Measurements from ENCODE around the gene AGAP1.

Gene AGAP1

DNA sequence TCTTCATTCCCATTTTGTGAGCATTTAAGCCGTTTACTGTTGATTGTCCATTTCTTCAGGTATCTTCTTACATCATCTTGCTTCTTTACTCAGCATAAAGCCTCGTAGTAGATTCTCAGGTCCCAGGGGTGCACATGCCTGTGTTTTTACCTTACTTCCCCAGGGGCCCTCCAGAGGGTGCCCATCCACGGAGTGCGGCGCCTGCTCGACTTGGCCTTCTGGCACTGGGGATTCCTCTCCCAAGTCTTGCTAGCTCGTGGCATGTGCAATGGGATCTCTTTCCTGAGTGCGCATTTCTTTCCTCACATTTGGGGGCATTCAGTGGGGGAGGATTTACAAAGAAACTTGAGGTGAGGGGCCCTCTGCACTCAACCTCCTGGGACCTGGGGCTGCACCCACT, 148.1 kb downstream of the AGAP1 start:
- no peak for DNase-seq

- DNase-seq = no peak
These were observed 148.7 kb downstream of the AGAP1 start for GRCh38 chr2:235642446-235643098.

DNA sequence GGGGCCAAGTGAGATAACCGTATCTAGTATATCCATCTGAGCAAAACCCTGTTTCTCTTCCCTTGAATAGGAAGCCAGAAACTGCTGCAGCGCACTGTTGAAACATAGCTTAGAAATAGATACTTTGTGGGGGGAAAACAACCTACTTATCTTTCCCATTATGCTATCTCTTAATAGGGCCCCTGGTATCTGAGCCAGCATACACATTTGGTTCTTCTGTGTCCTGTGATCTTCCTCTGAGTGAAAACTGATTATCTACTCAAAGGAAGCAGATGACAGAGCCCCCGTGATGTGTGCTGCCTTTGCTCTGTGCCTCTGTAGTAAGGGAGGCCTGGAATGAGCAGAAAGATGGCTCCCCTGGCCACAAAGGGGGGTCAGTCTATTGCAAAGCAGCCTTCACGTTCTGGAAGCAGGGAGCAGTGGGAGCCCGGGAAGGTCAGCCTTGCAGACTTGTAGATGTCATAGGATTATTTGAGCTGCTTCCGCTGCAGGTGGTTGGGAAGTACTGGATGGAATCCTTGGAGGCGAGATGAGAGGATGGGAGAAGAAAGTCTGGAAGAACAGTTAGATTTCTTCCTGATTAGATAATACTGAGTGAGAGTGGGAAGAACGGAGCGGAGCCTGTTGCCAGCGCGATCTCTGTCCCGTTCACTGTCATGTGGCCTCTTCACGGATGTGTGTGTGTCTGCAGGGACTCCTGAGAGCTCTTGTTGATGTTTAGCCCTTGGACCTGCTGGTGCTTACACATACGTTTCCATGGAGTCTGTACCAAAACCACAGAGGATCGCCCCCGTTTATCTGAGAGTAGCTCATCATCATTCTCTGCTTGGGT, 150.1 kb downstream of the AGAP1 start:
- DNase-seq = no peak

- DNase-seq = no peak
These were observed 153.4 kb downstream of the AGAP1 start for GRCh38 chr2:235647264-235647663.

GRCh38 chr2:235647877-235648276, 154.0 kb downstream of the AGAP1 start:
- no peak for DNase-seq

GRCh38 chr2:235649418-235649817, 155.6 kb downstream of the AGAP1 start:
- DNase-seq = no peak

GRCh38 chr2:235651643-235652042, 157.8 kb downstream of the AGAP1 start:
- no peak for DNase-seq

DNA sequence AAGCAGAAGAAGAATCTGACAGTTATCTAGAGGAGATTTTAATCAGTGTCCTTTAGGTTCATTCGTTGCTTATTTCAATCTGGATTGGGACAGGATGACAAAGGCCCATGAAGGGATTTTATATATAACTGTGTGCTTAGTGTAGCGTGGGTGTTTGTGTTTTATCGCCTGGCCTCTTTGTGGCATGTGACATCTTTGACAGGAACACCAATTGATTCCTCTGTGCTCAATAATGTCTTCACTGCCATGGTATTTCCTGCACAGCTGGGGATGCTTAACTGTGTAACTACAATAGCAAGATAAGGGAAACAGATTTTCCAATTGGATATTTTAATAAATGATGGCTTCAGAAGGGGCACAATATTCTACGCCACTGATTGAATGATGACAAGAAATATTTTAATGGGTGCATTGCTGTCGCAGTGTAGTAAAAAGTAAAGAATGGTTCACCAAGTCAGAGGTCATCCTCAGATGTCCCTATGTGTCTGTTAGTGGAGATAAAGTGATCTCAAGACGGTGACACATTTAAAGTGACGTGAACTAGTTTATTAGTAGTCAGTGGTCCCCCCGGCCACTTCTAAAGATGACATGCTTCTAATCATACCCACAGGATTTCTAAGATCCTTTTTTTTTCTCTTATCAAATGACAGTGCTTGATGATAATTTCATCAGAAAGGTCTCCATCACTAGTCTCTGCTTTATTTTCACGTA, 160.4 kb downstream of the AGAP1 start:
- DNase-seq = no peak

DNA sequence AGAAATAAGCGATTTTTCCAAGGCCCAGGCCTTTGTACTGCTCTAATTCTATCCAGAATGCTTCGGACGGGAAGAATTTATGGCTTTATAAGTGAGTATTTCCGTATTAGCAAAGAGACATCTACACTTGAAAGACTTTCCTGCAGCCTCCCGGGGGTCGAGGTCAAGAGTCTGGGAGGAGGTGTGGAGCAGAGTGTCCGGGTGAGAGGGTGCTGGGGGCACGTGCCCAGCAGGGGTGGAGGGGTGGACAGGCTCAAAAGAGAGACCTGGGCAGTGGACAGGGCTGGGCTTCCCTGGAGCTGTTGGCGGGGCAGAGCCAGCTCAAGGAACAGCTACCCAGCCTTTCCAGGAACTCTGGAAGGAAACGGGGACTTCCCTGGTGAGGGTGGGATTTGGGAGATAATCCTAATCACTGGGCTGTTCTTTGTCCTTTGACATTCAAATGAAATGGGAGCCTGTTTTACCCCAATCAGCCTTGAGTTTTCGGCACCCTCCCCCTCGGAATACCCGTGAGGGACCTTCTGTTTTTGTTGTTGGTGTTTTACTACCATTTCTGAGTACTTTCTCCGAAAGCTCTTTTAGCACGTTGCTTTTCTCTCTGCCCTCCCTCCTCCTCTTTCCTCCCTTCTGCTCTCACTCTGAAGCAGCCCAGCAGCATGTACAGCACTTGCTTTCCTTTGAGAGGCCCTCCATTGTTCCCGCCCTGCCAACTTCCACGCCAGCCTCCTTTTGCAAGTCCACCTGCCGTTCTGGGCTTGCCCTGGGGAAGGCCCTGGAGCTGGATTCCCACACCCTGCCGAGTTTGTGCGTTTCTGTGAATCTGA, 164.7 kb downstream of the AGAP1 start:
- no peak for DNase-seq

- DNase-seq = no peak
These were observed 166.0 kb downstream of the AGAP1 start for GRCh38 chr2:235659767-235660322.

DNA sequence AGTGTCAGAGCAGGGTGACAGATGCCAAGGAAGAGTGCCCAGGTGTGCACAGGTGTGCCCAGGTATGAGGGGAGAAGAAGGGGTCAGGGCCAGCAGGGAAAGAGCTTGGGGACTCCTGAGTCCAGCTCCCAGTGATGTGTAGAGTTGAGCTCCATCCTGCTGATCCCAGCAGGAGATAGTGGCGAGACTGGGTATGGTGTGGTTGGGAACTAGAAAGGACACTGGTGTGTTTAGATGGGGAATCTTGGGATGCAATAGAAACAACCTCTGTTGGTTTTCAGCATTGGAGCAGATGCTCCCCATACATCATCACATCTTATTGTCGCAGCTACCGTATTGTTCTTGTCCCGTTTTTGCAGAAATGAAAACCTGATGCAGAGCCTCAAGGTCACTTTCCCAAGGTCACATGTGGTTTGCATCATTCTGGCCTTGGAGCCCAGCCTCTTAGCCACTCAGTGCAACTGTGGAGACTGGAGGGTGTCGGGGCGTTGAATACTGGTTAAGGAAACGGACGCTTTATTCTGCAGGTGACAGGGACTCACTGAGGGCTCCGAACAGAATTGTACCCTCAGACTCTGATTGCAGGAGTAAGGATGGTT, 166.7 kb downstream of the AGAP1 start:
- no peak for DNase-seq

- no peak for DNase-seq
These were observed 167.5 kb downstream of the AGAP1 start for GRCh38 chr2:235661167-235661937.

DNA sequence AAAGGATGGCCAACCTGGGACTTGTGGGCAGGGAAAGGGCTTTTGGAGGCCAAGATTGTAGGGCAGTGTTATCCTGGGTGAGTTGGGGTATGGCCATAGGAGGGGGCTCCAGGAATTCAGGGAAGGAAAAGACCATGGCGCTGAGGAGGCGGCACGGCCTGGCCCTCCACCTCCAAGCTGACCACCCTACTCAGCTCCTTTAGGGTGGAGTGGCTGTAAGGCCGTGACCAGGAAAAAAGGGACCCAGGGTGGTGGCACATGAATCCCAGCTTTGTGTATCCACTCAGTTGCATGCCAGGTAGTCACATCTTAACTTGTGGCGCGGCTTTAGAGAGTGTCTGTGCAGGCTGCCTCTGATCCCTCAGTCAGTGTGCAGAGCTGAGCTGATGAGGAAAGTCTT, 168.1 kb downstream of the AGAP1 start:
- DNase-seq = no peak

DNA sequence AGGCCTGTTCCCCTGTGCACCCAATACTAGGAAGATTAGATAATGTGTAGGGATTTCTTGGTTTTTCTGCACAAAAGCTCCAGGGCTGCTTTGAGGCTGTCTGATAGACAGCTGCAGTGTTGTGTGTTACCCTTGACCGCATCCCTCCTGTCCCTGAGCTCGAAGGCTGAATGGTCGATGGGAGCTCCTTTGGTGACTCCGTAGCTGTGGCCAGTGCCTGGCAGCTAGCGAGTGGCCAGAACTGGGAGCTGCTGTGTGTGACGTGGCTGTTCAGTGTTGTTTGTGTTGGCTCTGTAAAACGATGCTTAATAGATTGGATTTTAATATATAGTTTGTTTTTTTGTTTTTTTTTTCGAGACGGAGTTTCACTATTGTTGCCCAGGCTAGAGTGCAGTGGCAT, 170.0 kb downstream of the AGAP1 start:
- DNase-seq = no peak

DNA sequence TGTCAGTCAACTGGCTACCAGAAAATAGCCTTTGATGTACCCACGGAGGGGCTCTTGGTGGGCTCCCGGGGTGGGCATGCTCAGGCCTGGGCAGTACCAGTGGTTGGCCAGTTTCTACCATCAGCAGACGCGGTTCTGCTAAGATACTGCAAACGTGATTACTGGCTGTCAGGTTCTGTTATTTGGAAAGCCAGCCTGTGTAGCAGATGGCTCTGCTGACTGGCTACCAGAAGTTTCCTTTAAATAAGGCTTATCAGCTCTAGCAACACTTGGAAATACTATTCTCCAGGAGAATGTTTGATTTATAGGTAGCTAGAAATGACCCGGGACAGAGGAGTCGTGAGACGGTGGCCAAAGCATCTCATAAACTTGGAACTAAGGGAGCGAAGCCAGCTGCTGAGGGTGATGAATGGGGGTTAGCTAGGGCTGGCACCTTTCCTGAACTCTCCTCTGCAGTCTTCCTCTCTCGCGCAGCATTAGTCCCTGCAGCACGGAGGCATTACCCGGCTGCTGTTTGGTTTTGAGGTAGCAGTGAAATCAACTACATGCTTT, 171.9 kb downstream of the AGAP1 start:
- DNase-seq = no peak

DNA sequence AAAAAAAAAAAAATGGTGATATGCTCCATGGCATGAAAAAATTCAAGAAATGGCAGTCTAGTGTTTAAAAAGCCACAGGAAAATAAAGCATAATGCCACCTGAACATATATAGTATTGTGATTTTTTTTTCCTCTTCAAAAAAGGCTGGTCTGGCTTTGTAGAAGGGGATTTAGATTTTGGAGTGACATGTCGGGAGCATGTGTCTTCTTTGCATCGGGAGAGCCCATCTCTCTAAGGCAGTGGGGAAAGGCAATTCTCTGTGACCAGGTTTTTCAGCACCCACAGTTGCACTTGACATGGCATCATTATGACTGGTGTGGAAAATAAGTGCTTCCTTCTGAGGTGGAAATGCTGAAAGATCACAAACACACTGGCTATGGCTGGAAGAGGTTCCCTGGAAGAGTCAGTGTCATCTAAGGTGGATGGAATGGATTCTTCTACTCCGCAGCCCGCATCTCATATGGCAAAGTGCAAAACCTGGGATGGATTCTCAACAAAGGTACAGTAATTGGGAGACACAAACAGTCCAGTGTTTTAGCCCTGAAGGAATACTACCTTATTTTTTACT, 172.5 kb downstream of the AGAP1 start:
- no peak for DNase-seq

DNA sequence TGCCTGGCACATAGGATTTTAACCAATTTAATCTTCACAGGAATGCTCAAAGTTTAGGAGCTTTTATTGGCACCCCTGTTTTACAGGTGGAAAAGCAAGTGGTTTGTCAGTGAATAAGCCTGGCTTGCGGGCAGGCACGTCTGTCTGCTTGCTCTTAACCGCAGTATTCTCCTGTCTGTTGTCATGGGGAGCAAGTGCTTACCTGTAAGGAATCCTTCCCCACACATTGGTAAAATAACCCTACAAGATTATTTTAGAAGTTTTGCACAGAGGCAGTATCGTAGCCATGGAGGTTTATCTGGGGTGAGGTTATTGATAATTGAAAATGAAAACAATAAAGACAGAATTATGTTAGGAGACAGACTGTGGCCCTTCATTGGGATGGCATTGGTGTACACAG, 174.9 kb downstream of the AGAP1 start:
- DNase-seq = no peak

DNA sequence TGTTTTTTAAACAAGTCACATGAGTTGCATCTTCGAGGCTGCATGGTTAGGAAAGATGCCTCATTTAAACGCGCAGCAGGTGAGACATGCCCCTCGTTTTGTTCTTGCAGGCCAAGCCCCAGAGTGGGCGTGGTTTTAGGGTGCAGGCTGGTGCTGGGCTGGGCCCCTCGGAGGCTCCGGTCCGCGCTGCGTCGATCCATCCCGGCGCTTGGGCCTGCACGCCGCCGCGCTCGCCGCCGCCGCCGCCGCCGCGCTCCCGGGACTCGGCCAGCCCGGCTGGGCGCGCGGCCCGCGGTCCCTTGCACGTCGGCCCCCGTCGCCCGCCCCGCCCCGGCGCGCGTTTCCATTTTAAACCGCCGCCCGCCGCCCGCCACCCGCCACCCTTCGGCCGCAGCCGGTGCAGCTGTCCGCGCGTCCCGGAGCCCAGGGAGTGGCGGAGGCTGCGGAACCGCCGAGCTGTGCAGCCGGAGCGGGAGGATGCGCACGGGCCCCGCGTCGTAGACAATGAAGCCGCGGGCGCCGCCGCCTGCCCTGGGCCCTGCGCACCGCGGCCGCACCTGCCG, 175.5 kb downstream of the AGAP1 start:
- peak; percentile 51 for DNase-seq

DNA sequence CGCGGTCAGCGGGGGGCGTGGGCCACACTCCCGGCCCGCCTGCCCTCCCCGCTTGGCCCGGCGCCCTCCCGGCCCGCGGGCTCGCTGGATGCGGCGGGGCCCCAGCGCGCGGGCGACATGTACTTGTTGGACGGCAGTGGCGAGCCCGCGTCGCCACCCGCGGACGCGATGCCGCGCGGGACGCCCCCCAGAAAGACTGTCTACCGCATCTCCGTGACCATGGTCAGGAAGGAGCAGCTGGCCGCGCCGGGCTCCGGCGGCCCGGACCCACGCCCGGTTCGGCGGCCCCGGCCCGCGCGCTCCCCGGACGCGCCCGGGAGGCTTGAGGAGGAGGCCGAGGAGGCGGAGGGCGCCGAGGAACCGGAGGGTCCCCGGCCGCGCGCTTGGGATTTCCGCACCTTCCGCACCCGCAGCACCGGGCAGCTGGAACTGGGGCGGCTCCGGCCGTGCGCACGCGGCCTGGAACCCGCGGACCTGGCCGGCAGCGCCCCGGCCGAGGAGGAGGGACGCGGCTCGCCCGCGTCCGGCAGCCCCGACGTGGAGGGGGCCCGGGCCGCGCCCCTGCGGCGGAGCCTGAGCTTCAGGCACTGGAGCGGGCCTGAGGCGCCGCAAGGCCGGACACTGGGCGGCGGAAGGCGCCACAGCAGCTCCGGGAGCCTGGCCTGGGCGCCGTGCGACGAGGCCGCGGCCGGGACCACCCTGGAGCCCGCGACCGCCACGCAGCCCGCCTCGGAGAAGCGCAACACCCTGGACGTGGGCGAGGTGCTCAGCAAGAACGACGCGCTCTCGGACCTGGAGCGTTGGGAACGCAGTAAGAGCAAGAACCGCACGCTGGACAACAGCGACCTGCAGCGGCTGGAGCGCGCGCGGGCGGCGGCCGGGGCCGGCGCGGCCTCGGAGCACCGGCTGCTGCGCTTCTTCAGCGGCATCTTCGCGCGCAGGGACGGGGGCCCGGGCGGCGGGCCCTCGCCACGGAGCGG, 176.4 kb downstream of the AGAP1 start:
- DNase-seq = no peak
